Measurements from ENCODE around the gene STXBP4.

STXBP4 gene

DNA sequence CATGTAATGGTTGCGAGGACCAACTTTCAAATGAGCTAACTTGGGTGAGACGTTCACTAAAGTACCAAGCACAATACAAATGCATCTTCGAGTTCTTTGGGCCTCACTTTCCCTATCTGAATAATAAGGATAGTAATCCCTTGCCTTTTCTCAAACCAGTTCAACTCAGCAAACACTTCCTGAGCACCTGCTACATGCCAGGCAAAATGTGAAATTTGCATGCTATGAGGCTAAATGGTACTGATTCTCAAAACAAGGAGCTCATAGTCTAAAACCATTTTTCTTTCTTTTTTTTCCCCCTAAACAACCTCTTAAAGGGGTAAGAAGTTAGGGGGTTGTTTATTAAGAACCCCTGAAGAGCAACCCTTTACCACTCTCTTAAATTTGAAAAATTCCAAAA lies 194.8 kb downstream of the STXBP4 start:
- H3K36me3 ChIP-seq (replicated peaks; ENCODE audit: insufficient read depth, low read length): no peaks in the 10 kb centered on the region
- H3K4me1 ChIP-seq (ENCODE audit: low read length): no peaks in the 10 kb centered on the region
- H3F3A ChIP-seq (ENCODE audit: insufficient read depth, low read length): no peaks in the 10 kb centered on the region
- no peaks in the 10 kb centered on the region for H3K79me2 ChIP-seq (ENCODE audit: low read length)
- H3K27me3 ChIP-seq (replicated peaks; ENCODE audit: insufficient read depth, low read length): no peaks in the 10 kb centered on the region
- DNase-seq: no peak
- no peaks in the 10 kb centered on the region for H4K20me1 ChIP-seq (ENCODE audit: insufficient read depth, low read length)
- no peaks in the 10 kb centered on the region for H3K9me2 ChIP-seq (replicated peaks; ENCODE audit: insufficient read depth, low read length)
- no peak overlapping the region for H3K4me2 ChIP-seq (ENCODE audit: low read depth, low read length)
- H2AFZ ChIP-seq (ENCODE audit: low read length): no peak overlapping the region
- H3K9ac ChIP-seq (ENCODE audit: low read length): no peak overlapping the region
- H3K9me3 ChIP-seq (replicated peaks; ENCODE audit: insufficient read depth, low read length): no peaks in the 10 kb centered on the region
- H3K4me3 ChIP-seq (ENCODE audit: low read length): no peak overlapping the region
- TF ChIP-seq EZH2 (optimal IDR thresholded peaks at IDR 0.05; ENCODE audit: low read depth, low read length): no peak
- TF ChIP-seq EZH2phosphoT487 (IDR thresholded peaks at IDR 0.05; ENCODE audit: low read length): no peak
- TF ChIP-seq, protein P1, sequence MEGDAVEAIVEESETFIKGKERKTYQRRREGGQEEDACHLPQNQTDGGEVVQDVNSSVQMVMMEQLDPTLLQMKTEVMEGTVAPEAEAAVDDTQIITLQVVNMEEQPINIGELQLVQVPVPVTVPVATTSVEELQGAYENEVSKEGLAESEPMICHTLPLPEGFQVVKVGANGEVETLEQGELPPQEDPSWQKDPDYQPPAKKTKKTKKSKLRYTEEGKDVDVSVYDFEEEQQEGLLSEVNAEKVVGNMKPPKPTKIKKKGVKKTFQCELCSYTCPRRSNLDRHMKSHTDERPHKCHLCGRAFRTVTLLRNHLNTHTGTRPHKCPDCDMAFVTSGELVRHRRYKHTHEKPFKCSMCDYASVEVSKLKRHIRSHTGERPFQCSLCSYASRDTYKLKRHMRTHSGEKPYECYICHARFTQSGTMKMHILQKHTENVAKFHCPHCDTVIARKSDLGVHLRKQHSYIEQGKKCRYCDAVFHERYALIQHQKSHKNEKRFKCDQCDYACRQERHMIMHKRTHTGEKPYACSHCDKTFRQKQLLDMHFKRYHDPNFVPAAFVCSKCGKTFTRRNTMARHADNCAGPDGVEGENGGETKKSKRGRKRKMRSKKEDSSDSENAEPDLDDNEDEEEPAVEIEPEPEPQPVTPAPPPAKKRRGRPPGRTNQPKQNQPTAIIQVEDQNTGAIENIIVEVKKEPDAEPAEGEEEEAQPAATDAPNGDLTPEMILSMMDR (IDR thresholded peaks at IDR 0.05; ENCODE audit: low read length): no peak
- H3K27ac ChIP-seq (ENCODE audit: low read length): no peak overlapping the region

DNA sequence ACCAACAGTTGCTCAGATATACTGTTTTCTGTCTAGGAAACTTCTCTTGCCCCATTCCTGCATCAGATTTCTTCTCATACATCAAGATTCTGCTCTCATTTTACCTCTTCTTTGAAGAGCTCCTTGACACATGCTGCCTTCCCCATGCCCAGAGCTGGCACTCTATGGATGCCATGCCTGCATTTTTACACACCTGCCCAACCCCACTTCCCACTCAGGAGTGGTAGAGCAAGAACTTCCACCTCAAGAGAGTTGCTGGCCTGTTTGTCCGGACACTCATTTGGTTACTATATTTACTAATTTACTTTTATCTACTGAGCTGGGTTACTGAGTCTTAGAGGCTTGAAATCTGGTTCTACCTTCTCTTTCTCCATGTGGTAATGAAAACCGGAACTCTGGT lies 197.9 kb downstream of the STXBP4 start:
- Histone ChIP-seq H3K9me2 (replicated peaks; ENCODE audit: insufficient read depth, low read length) (no peaks in the 10 kb centered on the region), H3K79me2 (ENCODE audit: low read length) (no peaks in the 10 kb centered on the region), H3K9me3 (replicated peaks; ENCODE audit: insufficient read depth, low read length) (no peaks in the 10 kb centered on the region), H3K36me3 (replicated peaks; ENCODE audit: insufficient read depth, low read length) (no peaks in the 10 kb centered on the region), H3K9ac (ENCODE audit: low read length) (no peak overlapping the region), H3K27me3 (replicated peaks; ENCODE audit: insufficient read depth, low read length) (no peaks in the 10 kb centered on the region), H3K4me2 (ENCODE audit: low read depth, low read length) (no peak overlapping the region), H3K4me3 (ENCODE audit: low read length) (no peak overlapping the region), H3K27ac (ENCODE audit: low read length) (no peak overlapping the region), H3K4me1 (ENCODE audit: low read length) (peaks cover 12% of the 10 kb centered on the region; the same call in 1 of the 2 replicates), H3F3A (ENCODE audit: insufficient read depth, low read length) (peaks cover 6% of the 10 kb centered on the region; the same call in 1 of the 2 replicates), H4K20me1 (ENCODE audit: insufficient read depth, low read length) (no peaks in the 10 kb centered on the region), H2AFZ (ENCODE audit: low read length) (no peak overlapping the region)
- TF ChIP-seq EZH2 (optimal IDR thresholded peaks at IDR 0.05; ENCODE audit: low read depth, low read length) (no peak), EZH2phosphoT487 (IDR thresholded peaks at IDR 0.05; ENCODE audit: low read length) (no peak)
- TF ChIP-seq, protein P1 (IDR thresholded peaks at IDR 0.05; ENCODE audit: low read length): no peak
- DNase-seq: no peak

DNA sequence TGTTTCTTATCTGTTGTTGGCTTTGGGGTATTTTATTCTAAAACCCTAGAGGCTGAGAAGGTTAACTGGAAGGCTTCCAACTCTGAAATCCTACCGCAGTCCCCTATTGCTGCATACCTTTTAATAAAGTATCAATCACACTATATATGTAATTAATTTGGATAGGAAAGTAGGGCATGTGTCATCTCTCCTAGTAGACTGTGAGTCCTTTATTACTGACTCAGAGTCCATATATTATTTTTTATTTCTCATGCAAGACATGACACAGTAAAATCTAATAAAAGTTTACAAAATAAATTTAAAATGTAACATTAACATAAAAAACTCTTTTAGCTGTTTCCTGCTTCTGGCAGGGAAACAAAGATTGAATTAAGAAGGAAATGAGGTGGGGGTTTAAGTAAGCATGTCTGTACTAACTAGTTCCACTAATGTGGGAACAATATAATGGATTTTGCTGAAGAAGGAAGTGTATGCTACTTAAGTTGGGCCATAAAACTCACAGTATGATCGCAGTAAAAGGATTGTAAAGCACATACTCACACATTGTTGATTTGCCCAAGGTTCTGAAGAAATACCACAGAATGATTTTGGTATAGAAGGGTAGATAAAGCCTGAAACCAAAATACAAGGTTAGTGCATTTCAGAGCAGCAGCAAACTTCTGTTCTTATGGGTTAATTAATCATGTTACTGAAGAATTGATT lies 198.6 kb downstream of the STXBP4 start:
- no peaks in the 10 kb centered on the region for H3K36me3 ChIP-seq (replicated peaks; ENCODE audit: insufficient read depth, low read length)
- H3K4me1 ChIP-seq (ENCODE audit: low read length): peaks cover 18% of the 10 kb centered on the region; the same call in 1 of the 2 replicates
- H3K9ac ChIP-seq (ENCODE audit: low read length): no peak overlapping the region
- TF ChIP-seq, protein P1 (IDR thresholded peaks at IDR 0.05; ENCODE audit: low read length): no peak
- no peak for TF ChIP-seq EZH2 (optimal IDR thresholded peaks at IDR 0.05; ENCODE audit: low read depth, low read length)
- no peak overlapping the region for H3K27ac ChIP-seq (ENCODE audit: low read length)
- no peak overlapping the region for H3K4me2 ChIP-seq (ENCODE audit: low read depth, low read length)
- peaks cover 6% of the 10 kb centered on the region; the same call in 1 of the 2 replicates for H3F3A ChIP-seq (ENCODE audit: insufficient read depth, low read length)
- DNase-seq: no peak
- H3K27me3 ChIP-seq (replicated peaks; ENCODE audit: insufficient read depth, low read length): no peaks in the 10 kb centered on the region
- no peak overlapping the region for H2AFZ ChIP-seq (ENCODE audit: low read length)
- no peak overlapping the region for H3K4me3 ChIP-seq (ENCODE audit: low read length)
- no peaks in the 10 kb centered on the region for H3K79me2 ChIP-seq (ENCODE audit: low read length)
- H3K9me3 ChIP-seq (replicated peaks; ENCODE audit: insufficient read depth, low read length): no peaks in the 10 kb centered on the region
- H4K20me1 ChIP-seq (ENCODE audit: insufficient read depth, low read length): no peaks in the 10 kb centered on the region
- no peaks in the 10 kb centered on the region for H3K9me2 ChIP-seq (replicated peaks; ENCODE audit: insufficient read depth, low read length)

Measured in MM.1S (cell line).